GM12878 (cell line): Measurements from ENCODE around the gene ASB6. TPM values are rescaled to one million over a fixed set of nuclear protein-coding genes. Genes with fewer than 3 reads are reported as not detected.

Experiments used
- ATAC-seq: fragments of 200-7000 bp; cut with Tn5 transposase; 3 replicates; pipeline ENCODE4 v1.9.1; 2020; ENCODE audit warnings: mild to moderate bottlenecking, moderate library complexity
- BruUV-seq: library from RNA; stranded (reverse); fragments of 400-500 nt; replicated peaks from 2 replicates; lab custom pipeline; 2021; lab: Mats Ljungman, UMichigan
- CTCF ChIA-PET: fragments of 300-600 bp; sonication (Branson Sonifier 250); formaldehyde crosslinking; extraction: SDS; loops from one replicate; lab custom pipeline; 2021; ENCODE audit warnings: inconsistent platforms; lab: Yijun Ruan, JAX
- POLR2A ChIA-PET: fragments of 350-600 bp; formaldehyde crosslinking; extraction: SDS; loops from one replicate; lab custom pipeline; 2021; ENCODE audit warnings: inconsistent platforms; lab: Charles Lee
- RAD21 ChIA-PET: fragments of 300-600 bp; sonication (Branson Sonifier 250); formaldehyde crosslinking; loops from one replicate; lab custom pipeline; 2023; ENCODE audit warnings: antibody characterized with exemption; ENCODE audit not compliant: unreplicated experiment; lab: Charles Lee
- SMC1A ChIA-PET: fragments of 300-600 bp; sonication (Branson Sonifier 250); formaldehyde crosslinking; loops from one replicate; lab custom pipeline; 2023; ENCODE audit not compliant: unreplicated experiment, uncharacterized antibody; lab: Charles Lee
- DNase-seq: peaks from one replicate; pipeline ENCODE4 v3.0.0-alpha.2; 2011; ENCODE audit warnings: low read depth, low spot score
- FAIRE-seq: peaks from 3 replicates; lab custom pipeline; 2011; peaks lifted over from hg19 to GRCh38; lab: Jason Lieb, UNC
- H2AFZ ChIP-seq: 2 replicates; pipeline ENCODE4 v1.6.0; 2011; ENCODE audit warnings: low read depth, low read length, control low read depth; ENCODE audit not compliant: control insufficient read depth
- H3K27ac ChIP-seq: 2 replicates; pipeline ENCODE4 v1.5.1; 2011; ENCODE audit warnings: control low read depth; ENCODE audit not compliant: control insufficient read depth, insufficient read depth
- H3K27me3 ChIP-seq, 2 experiments: replicated peaks in 1 of 2; 2 replicates each; pipeline versions ENCODE4 v1.6.0 to v1.6.1; 2011; ENCODE audit warnings: low read length in 1 of 2; ENCODE audit not compliant: control insufficient read depth in 2 of 2, insufficient read depth in 2 of 2
- H3K36me3 ChIP-seq, 2 experiments: 2 replicates each; pipeline ENCODE4 v1.5.1; 2011; ENCODE audit warnings: low read length in 1 of 2; ENCODE audit not compliant: control insufficient read depth in 2 of 2, insufficient read depth in 2 of 2
- H3K4me1 ChIP-seq: 2 replicates; pipeline ENCODE4 v1.6.1; 2011; ENCODE audit warnings: mild to moderate bottlenecking, low read length, moderate library complexity, mixed read lengths; ENCODE audit not compliant: control insufficient read depth, insufficient read depth
- H3K4me2 ChIP-seq: 2 replicates; pipeline ENCODE4 v1.6.0; 2011; ENCODE audit warnings: control low read depth; ENCODE audit not compliant: control insufficient read depth, insufficient read depth
- H3K4me3 ChIP-seq: fragments of 200-600 bp; sonication (generic); 2 replicates; pipeline ENCODE4 v1.5.1; 2016
- H3K79me2 ChIP-seq: 2 replicates; pipeline ENCODE4 v1.6.0; 2011; ENCODE audit warnings: low read length; ENCODE audit not compliant: control insufficient read depth, insufficient read depth
- H3K9ac ChIP-seq: 2 replicates; pipeline ENCODE4 v1.8.0; 2011; ENCODE audit warnings: low read length, control low read depth, mixed read lengths; ENCODE audit not compliant: control insufficient read depth, insufficient read depth
- H3K9me3 ChIP-seq: replicated peaks from 3 replicates; pipeline ENCODE4 v1.5.1; 2011; ENCODE audit warnings: mild to moderate bottlenecking, low read length; ENCODE audit not compliant: control insufficient read depth, insufficient read depth
- H4K20me1 ChIP-seq: 2 replicates; pipeline ENCODE4 v1.6.0; 2011; ENCODE audit not compliant: control insufficient read depth, insufficient read depth
- BMI1 ChIP-seq: fragments of 450-650 bp; IDR thresholded peaks from 2 replicates; pipeline ENCODE4 v1.6.1; 2016; ENCODE audit warnings: mild to moderate bottlenecking, moderate library complexity, borderline replicate concordance
- FOXM1 ChIP-seq: IDR thresholded peaks from 2 replicates; pipeline ENCODE4 v1.6.1; 2012; ENCODE audit warnings: low read depth, mild to moderate bottlenecking, inconsistent platforms, low read length, moderate library complexity
- HDGF ChIP-seq: fragments of 450-650 bp; IDR thresholded peaks from 2 replicates; pipeline ENCODE4 v1.6.1; 2016; ENCODE audit warnings: antibody characterized with exemption
- IKZF2 ChIP-seq, 2 experiments: fragments of 450-650 bp; IDR thresholded peaks; 2 replicates each; pipeline ENCODE4 v1.6.1; 2017; ENCODE audit warnings: mild to moderate bottlenecking in 2 of 2, moderate library complexity in 2 of 2
- PAX5 ChIP-seq: IDR thresholded peaks from 2 replicates; pipeline ENCODE4 v1.6.1; 2011; ENCODE audit warnings: low read depth, low read length, borderline replicate concordance
- RAD51 ChIP-seq: fragments of 450-650 bp; IDR thresholded peaks from 2 replicates; pipeline ENCODE4 v1.6.1; 2016; ENCODE audit warnings: moderate library complexity, mild to moderate bottlenecking, inconsistent platforms
- SMAD1 ChIP-seq: fragments of 450-650 bp; IDR thresholded peaks from 2 replicates; pipeline ENCODE4 v1.6.1; 2018; ENCODE audit warnings: mild to moderate bottlenecking, low read depth; ENCODE audit not compliant: partially characterized antibody
- SREBF1 ChIP-seq: IDR thresholded peaks from 2 replicates; pipeline ENCODE4 v1.6.1; 2012; ENCODE audit warnings: mild to moderate bottlenecking, low read length
- WGBS: methylation state at CpG from one replicate; pipeline ENCODE4 v1.1.6; 2016; ENCODE audit warnings: low lambda C conversion rate; ENCODE audit not compliant: insufficient replicate concordance, insufficient coverage; ENCODE audit errors: missing lambda C conversion rate; 5-methylcytosine and 5-hydroxymethylcytosine counted together
- in situ Hi-C: fragments of 300-500 bp; cut with MboI; formaldehyde crosslinking; loops from 9 replicates; pipeline ENCODE4 v1.14.3; 2018; ENCODE audit warnings: mixed read lengths
- intact Hi-C: fragments of 100-400 bp; cut with micrococcal nuclease; formaldehyde crosslinking; loops from one replicate; pipeline ENCODE4 v1.14.2; 2022; ENCODE audit not compliant: unreplicated experiment
- polyA plus RNA-seq, 11 experiments: library from polyadenylated mRNA; depleted of rRNA in 4 of 11; unstranded in 6 of 11; stranded (reverse) in 5 of 11; fragments of >200 nt; fragmentation: Nextera tagmentation in 4 of 11; fragmentation: Illumina TruSeq in 1 of 11; extraction: Ambion mirVana in 4 of 11; extraction: Trizol in 1 of 11; gene quantifications; 1 replicate in 1 of 11; 2 replicates in 10 of 11; pipeline versions ENCODE4 v1.2.1 to v1.2.3, GENCODE V29; 2011 to 2016; ENCODE audit warnings: inconsistent platforms in 2 of 11, missing spikeins in 2 of 11, low read depth in 1 of 11
- total RNA-seq, 4 experiments: library from RNA; depleted of rRNA in 3 of 4; stranded (reverse); fragments of >200 nt in 3 of 4; fragmentation: Illumina TruSeq in 1 of 4; extraction: Trizol in 1 of 4; gene quantifications; 2 replicates each; pipeline versions ENCODE4 v1.2.1 to v1.2.3, GENCODE V29; 2013 to 2021
- TF ChIP-seq, protein P1 (sequence below): IDR thresholded peaks from 2 replicates; pipeline ENCODE4 v1.6.1; 2011; ENCODE audit warnings: low read depth, low read length, improper control_type of control experiment, borderline replicate concordance
- TF ChIP-seq, protein P2 (sequence below): IDR thresholded peaks from 2 replicates; pipeline ENCODE4 v1.6.1; 2012; ENCODE audit warnings: mild to moderate bottlenecking, low read depth, low read length
- TF ChIP-seq, protein P3 (sequence below): fragments of 450-650 bp; IDR thresholded peaks from 2 replicates; pipeline ENCODE4 v1.6.1; 2016; ENCODE audit warnings: mild to moderate bottlenecking

The ASB6 gene
- total and polyA plus RNA-seq, 10 of the 15 experiments (the other 5 are each of a cell fraction or from before 2014, with no cell fraction given) = 0.80 to 18.2 (median 9.9) TPM

DNA sequence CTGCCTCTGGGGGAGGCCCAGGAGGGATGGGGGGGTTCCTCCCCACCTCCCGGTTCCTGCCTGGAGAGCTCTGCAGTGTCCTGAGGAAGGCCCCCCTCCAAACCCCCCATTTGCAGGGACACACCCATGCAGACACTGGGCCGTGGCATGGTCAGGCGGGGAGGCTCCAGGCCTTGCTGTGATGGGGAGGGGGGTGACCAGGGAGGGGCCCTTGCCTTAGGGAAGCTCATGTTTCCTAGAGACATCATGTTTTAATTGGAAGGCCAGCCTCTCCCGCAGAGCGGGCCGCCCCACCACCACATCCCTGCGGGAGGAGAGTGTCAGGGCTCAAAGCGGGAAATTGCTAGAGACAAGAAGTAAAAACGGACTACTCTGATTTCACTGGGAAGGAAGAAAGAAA lies 35.5 kb upstream of the ASB6 start:
- ChIA-PET SMC1A (no interaction called here), RAD21 (no interaction called here), CTCF (no interaction called here), POLR2A (no interaction called here)
- Histone ChIP-seq H3K4me1 (no peaks in the 10 kb centered on the region), H3K27me3 (no peaks in the 10 kb centered on the region; a peak in 2 of 4 replicates), H3K36me3 (no peaks in the 10 kb centered on the region), H3K9ac (no peak overlapping the region), H3K9me3 (no peaks in the 10 kb centered on the region), H3K4me2 (no peak overlapping the region), H3K4me3 (no peak overlapping the region), H2AFZ (no peak overlapping the region), H3K27ac (no peak overlapping the region), H4K20me1 (no peaks in the 10 kb centered on the region), H3K79me2 (no peaks in the 10 kb centered on the region)
- no TSS peak for BruUV-seq
- no peak for ATAC-seq
- TF ChIP-seq HDGF = no peak
- TF ChIP-seq RAD51 = no peak
- TF ChIP-seq FOXM1 = no peak
- no peak for TF ChIP-seq PAX5
- intact Hi-C loops (no loop called here), in situ Hi-C loops (no loop called here)
- 58% methylated on average over 9 of the region's 9 CpGs for WGBS
- no peak for FAIRE-seq
- DNase-seq = no peak

DNA sequence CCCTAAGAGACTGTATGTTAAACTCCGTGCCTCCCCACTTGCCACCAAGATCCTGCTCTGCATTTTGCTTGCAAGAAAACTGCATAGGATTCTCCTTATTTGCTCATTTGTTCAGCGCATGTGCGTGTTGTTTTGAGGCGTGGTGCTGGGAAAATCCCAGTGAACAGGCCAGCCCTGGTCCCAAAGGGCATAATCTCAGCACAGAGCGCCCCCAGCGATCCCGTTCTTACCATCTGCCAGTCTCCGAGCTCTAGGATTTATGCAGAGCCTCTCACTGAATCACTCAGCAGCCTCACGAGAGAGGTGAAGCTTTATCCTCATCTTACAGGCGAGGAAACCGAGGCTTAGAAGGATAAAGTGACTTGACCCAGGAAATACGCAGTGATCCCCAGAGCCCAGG lies 35.0 kb upstream of the ASB6 start:
- H3K9ac ChIP-seq = no peak overlapping the region
- no peak for ATAC-seq
- ChIA-PET RAD21 (no interaction called here), POLR2A (no interaction called here), CTCF (no interaction called here), SMC1A (no interaction called here)
- DNase-seq = no peak
- 35% methylated on average over 12 of the region's 12 CpGs for WGBS
- H3K36me3 ChIP-seq = no peaks in the 10 kb centered on the region
- H3K4me2 ChIP-seq = no peak overlapping the region
- intact Hi-C loops (no loop called here), in situ Hi-C loops (no loop called here)
- no peak overlapping the region for H3K4me3 ChIP-seq
- no peak overlapping the region for H2AFZ ChIP-seq
- no peaks in the 10 kb centered on the region for H3K9me3 ChIP-seq
- no peak for FAIRE-seq
- no peaks in the 10 kb centered on the region for H3K79me2 ChIP-seq
- H3K4me1 ChIP-seq = no peaks in the 10 kb centered on the region
- no peak overlapping the region for H3K27ac ChIP-seq
- BruUV-seq = no TSS peak
- H3K27me3 ChIP-seq = no peaks in the 10 kb centered on the region; a peak in 2 of 4 replicates
- no peaks in the 10 kb centered on the region for H4K20me1 ChIP-seq
- TF ChIP-seq IKZF2 (IDR thresholded peaks at IDR 0.05) (no peak), SREBF1 (no peak), SMAD1 (no peak), BMI1 (no peak)
- TF ChIP-seq, protein P1, sequence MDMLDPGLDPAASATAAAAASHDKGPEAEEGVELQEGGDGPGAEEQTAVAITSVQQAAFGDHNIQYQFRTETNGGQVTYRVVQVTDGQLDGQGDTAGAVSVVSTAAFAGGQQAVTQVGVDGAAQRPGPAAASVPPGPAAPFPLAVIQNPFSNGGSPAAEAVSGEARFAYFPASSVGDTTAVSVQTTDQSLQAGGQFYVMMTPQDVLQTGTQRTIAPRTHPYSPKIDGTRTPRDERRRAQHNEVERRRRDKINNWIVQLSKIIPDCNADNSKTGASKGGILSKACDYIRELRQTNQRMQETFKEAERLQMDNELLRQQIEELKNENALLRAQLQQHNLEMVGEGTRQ = no peak
- TF ChIP-seq, protein P2, sequence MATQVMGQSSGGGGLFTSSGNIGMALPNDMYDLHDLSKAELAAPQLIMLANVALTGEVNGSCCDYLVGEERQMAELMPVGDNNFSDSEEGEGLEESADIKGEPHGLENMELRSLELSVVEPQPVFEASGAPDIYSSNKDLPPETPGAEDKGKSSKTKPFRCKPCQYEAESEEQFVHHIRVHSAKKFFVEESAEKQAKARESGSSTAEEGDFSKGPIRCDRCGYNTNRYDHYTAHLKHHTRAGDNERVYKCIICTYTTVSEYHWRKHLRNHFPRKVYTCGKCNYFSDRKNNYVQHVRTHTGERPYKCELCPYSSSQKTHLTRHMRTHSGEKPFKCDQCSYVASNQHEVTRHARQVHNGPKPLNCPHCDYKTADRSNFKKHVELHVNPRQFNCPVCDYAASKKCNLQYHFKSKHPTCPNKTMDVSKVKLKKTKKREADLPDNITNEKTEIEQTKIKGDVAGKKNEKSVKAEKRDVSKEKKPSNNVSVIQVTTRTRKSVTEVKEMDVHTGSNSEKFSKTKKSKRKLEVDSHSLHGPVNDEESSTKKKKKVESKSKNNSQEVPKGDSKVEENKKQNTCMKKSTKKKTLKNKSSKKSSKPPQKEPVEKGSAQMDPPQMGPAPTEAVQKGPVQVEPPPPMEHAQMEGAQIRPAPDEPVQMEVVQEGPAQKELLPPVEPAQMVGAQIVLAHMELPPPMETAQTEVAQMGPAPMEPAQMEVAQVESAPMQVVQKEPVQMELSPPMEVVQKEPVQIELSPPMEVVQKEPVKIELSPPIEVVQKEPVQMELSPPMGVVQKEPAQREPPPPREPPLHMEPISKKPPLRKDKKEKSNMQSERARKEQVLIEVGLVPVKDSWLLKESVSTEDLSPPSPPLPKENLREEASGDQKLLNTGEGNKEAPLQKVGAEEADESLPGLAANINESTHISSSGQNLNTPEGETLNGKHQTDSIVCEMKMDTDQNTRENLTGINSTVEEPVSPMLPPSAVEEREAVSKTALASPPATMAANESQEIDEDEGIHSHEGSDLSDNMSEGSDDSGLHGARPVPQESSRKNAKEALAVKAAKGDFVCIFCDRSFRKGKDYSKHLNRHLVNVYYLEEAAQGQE = no peak
- TF ChIP-seq, protein P3, sequence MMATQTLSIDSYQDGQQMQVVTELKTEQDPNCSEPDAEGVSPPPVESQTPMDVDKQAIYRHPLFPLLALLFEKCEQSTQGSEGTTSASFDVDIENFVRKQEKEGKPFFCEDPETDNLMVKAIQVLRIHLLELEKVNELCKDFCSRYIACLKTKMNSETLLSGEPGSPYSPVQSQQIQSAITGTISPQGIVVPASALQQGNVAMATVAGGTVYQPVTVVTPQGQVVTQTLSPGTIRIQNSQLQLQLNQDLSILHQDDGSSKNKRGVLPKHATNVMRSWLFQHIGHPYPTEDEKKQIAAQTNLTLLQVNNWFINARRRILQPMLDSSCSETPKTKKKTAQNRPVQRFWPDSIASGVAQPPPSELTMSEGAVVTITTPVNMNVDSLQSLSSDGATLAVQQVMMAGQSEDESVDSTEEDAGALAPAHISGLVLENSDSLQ = no peak
